GM23338 (cell line): Measurements from ENCODE around the gene RAP1GAP. TPM values are rescaled to one million over a fixed set of nuclear protein-coding genes. Genes with fewer than 3 reads are reported as not detected.

Experiments
- ATAC-seq: fragments of 200-7000 bp; cut with Tn5 transposase; 3 replicates; pipeline ENCODE4 v1.9.1; 2020
- DNase-seq: peaks from one replicate; pipeline ENCODE4 v3.0.0-alpha.2; 2015; ENCODE audit warnings: low spot score
- H2AFZ ChIP-seq: fragments of 200-600 bp; sonication (generic); 2 replicates; pipeline ENCODE4 v1.8.0; 2016; ENCODE audit warnings: antibody characterized with exemption, mild to moderate bottlenecking, moderate library complexity
- H3F3A ChIP-seq: fragments of 200-600 bp; sonication (generic); replicated peaks from 2 replicates; pipeline ENCODE4 v1.8.0; 2017; ENCODE audit warnings: antibody characterized with exemption, mixed run types, low read depth
- H3K27ac ChIP-seq: fragments of 200-600 bp; sonication (generic); 2 replicates; pipeline ENCODE4 v1.6.1; 2016; ENCODE audit warnings: low read depth
- H3K27me3 ChIP-seq: fragments of 200-600 bp; sonication (generic); 2 replicates; pipeline ENCODE4 v1.8.0; 2016; ENCODE audit warnings: mild to moderate bottlenecking, mixed run types, moderate library complexity; ENCODE audit not compliant: insufficient read depth
- H3K36me3 ChIP-seq: fragments of 200-600 bp; sonication (generic); 2 replicates; pipeline ENCODE4 v1.8.0; 2016; ENCODE audit warnings: mild to moderate bottlenecking; ENCODE audit not compliant: insufficient read depth
- H3K4me1 ChIP-seq: fragments of 200-600 bp; sonication (generic); 2 replicates; pipeline ENCODE4 v1.8.0; 2016; ENCODE audit warnings: mild to moderate bottlenecking, moderate library complexity; ENCODE audit not compliant: insufficient read depth
- H3K4me2 ChIP-seq: fragments of 200-600 bp; sonication (generic); 2 replicates; pipeline ENCODE4 v1.7.1; 2017; ENCODE audit warnings: mixed run types
- H3K4me3 ChIP-seq: fragments of 200-600 bp; sonication (generic); 2 replicates; pipeline ENCODE4 v1.6.1; 2016; ENCODE audit warnings: mixed run types
- H3K79me2 ChIP-seq: fragments of 200-600 bp; sonication (generic); replicated peaks from 2 replicates; pipeline ENCODE4 v1.8.0; 2017; ENCODE audit warnings: mild to moderate bottlenecking; ENCODE audit not compliant: insufficient read depth
- H3K9me2 ChIP-seq: fragments of 200-600 bp; sonication (generic); 2 replicates; pipeline ENCODE4 v1.8.0; 2017; ENCODE audit not compliant: insufficient read depth
- H4K20me1 ChIP-seq: fragments of 200-600 bp; sonication (generic); replicated peaks from 2 replicates; pipeline ENCODE4 v1.8.0; 2017; ENCODE audit warnings: mild to moderate bottlenecking; ENCODE audit not compliant: insufficient read depth
- H3K27ac Mint-ChIP-seq: 2 replicates; pipeline ENCODE4 v1.8.0; 2020; ENCODE audit warnings: inconsistent platforms, mild to moderate bottlenecking, moderate library complexity, mixed read lengths
- H3K27me3 Mint-ChIP-seq: 3 replicates; pipeline ENCODE4 v1.8.0; 2022; ENCODE audit warnings: low read depth, mild to moderate bottlenecking, moderate library complexity, mixed read lengths, inconsistent platforms; ENCODE audit not compliant: insufficient read depth, poor library complexity
- H3K36me3 Mint-ChIP-seq: 3 replicates; pipeline ENCODE4 v1.8.0; 2021; ENCODE audit warnings: low read depth, mild to moderate bottlenecking, inconsistent platforms, moderate library complexity, mixed read lengths
- H3K4me1 Mint-ChIP-seq: 3 replicates; pipeline ENCODE4 v1.8.0; 2020; ENCODE audit warnings: mild to moderate bottlenecking, inconsistent platforms, mixed read lengths
- H3K4me3 Mint-ChIP-seq: 3 replicates; pipeline ENCODE4 v1.8.0; 2021; ENCODE audit warnings: moderate library complexity, mild to moderate bottlenecking, inconsistent platforms, mixed read lengths
- H3K9me3 Mint-ChIP-seq: 3 replicates; pipeline ENCODE4 v1.8.0; 2020; ENCODE audit warnings: moderate library complexity, mild to moderate bottlenecking, inconsistent platforms, mixed read lengths
- CREB1 ChIP-seq: fragments of 250-450 bp; sonication (Bioruptor Pico); IDR thresholded peaks from 2 replicates; pipeline ENCODE4 v1.5.0; 2020; ENCODE audit warnings: low read depth, mild to moderate bottlenecking, moderate library complexity
- CTCF ChIP-seq, 2 experiments: fragments of 200-600 bp in 1 of 2; sonication (generic) in 1 of 2; conservative IDR thresholded peaks; 2 replicates each; pipeline versions ENCODE4 v1.5.1 to v1.6.1; 2016 to 2017; ENCODE audit warnings: antibody characterized with exemption in 2 of 2, low read depth in 2 of 2, mild to moderate bottlenecking in 2 of 2, moderate library complexity in 1 of 2
- ETS1 ChIP-seq: IDR thresholded peaks from 2 replicates; pipeline ENCODE4 v1.6.1; 2016; ENCODE audit warnings: antibody characterized with exemption
- EZH2 ChIP-seq: fragments of 200-600 bp; sonication (generic); IDR thresholded peaks from one replicate; pipeline ENCODE4 v1.8.0; 2017; ENCODE audit warnings: antibody characterized with exemption, mild to moderate bottlenecking, low read depth; ENCODE audit not compliant: unreplicated experiment
- EZH2phosphoT487 ChIP-seq: fragments of 200-600 bp; sonication (generic); IDR thresholded peaks from one replicate; pipeline ENCODE4 v1.8.1; 2018; ENCODE audit warnings: antibody characterized with exemption; ENCODE audit not compliant: unreplicated experiment
- JUNB ChIP-seq: IDR thresholded peaks from one replicate; pipeline ENCODE4 v1.6.1; 2016; ENCODE audit warnings: antibody characterized with exemption; ENCODE audit not compliant: unreplicated experiment
- NANOG ChIP-seq: IDR thresholded peaks from 2 replicates; pipeline ENCODE4 v1.6.1; 2016; ENCODE audit warnings: antibody characterized with exemption, borderline replicate concordance
- POLR2AphosphoS5 ChIP-seq: IDR thresholded peaks from 2 replicates; pipeline ENCODE4 v1.6.1; 2016; ENCODE audit warnings: antibody characterized with exemption, low read depth
- REST ChIP-seq: IDR thresholded peaks from one replicate; pipeline ENCODE4 v1.6.1; 2018; ENCODE audit warnings: antibody characterized with exemption; ENCODE audit not compliant: unreplicated experiment
- STAT1 ChIP-seq: IDR thresholded peaks from one replicate; pipeline ENCODE4 v1.6.1; 2016; ENCODE audit warnings: antibody characterized with exemption; ENCODE audit not compliant: unreplicated experiment
- ZNF114 ChIP-seq: fragments of 250-450 bp; sonication (Bioruptor Pico); IDR thresholded peaks from 2 replicates; pipeline ENCODE4 v1.5.0; 2020; ENCODE audit warnings: mild to moderate bottlenecking, moderate library complexity
- ZNF331 ChIP-seq: fragments of 250-450 bp; sonication (Bioruptor Pico); IDR thresholded peaks from 2 replicates; pipeline ENCODE4 v1.5.0; 2020; ENCODE audit warnings: low read depth, mild to moderate bottlenecking, moderate library complexity
- ZNF462 ChIP-seq: fragments of 250-450 bp; sonication (Bioruptor Pico); IDR thresholded peaks from 2 replicates; pipeline ENCODE4 v1.5.0; 2020; ENCODE audit warnings: mild to moderate bottlenecking, moderate library complexity
- polyA plus RNA-seq: library from polyadenylated mRNA; unstranded; fragments of >200 nt; fragmentation: Nextera tagmentation; extraction: Ambion mirVana; gene quantifications from 2 replicates; pipeline ENCODE4 v1.2.1, GENCODE V29; 2016
- total RNA-seq: library from RNA; depleted of rRNA; stranded (reverse); fragments of >200 nt; shearing (Covaris generic); gene quantifications from 2 replicates; pipeline ENCODE4 v1.2.3, GENCODE V29; 2014

RAP1GAP gene
- total and polyA plus RNA-seq, 2 experiments from 2014 or later: 4.3 to 6.6 TPM

- ATAC-seq (no peak), DNase-seq (no peak)
- H3K4me1 Mint-ChIP-seq: peaks cover 31% of the 10 kb centered on the region
- no peak overlapping the region for H3K27ac Mint-ChIP-seq
- H3K4me2 ChIP-seq: no peak overlapping the region
- peaks cover 30% of the 10 kb centered on the region for H3K4me1 ChIP-seq
- H3K27ac ChIP-seq: 0 out of 2 replicates have a peak overlapping the region, but pooled peaks have one; percentile 45
- H3K36me3 Mint-ChIP-seq: no peaks in the 10 kb centered on the region
- no peak for TF ChIP-seq ZNF331
- TF ChIP-seq REST: no peak
- no peak for TF ChIP-seq STAT1
- no peak for TF ChIP-seq ZNF114 (CRISPR knock-in tag)
- TF ChIP-seq ZNF462: no peak
- TF ChIP-seq NANOG: no peak
- no peak for TF ChIP-seq CREB1 (CRISPR knock-in tag)
- TF ChIP-seq EZH2: no peak
- TF ChIP-seq ETS1: no peak
- no peak for TF ChIP-seq JUNB
- TF ChIP-seq POLR2AphosphoS5: no peak
- no peak for TF ChIP-seq EZH2phosphoT487
- no peak for TF ChIP-seq CTCF (conservative IDR thresholded peaks at IDR 0.05; ENCODE audit: low read depth in 2 of 2)
- H3F3A ChIP-seq: 0 out of 2 replicates have a peak, but pooled peaks cover 8% of the 10 kb centered on the region
- H3K79me2 ChIP-seq: no peaks in the 10 kb centered on the region
- no peaks in the 10 kb centered on the region for H3K9me2 ChIP-seq
- H4K20me1 ChIP-seq: peaks cover 4% of the 10 kb centered on the region; the same call in 1 of the 2 replicates
- no peaks in the 10 kb centered on the region for H3K9me3 Mint-ChIP-seq
- H2AFZ ChIP-seq: no peak overlapping the region
- H3K27me3 ChIP-seq: peaks cover 25% of the 10 kb centered on the region
- H3K4me3 ChIP-seq: no peak overlapping the region
- H3K27me3 Mint-ChIP-seq: peaks cover 28% of the 10 kb centered on the region
- H3K4me3 Mint-ChIP-seq: no peak overlapping the region
- no peaks in the 10 kb centered on the region for H3K36me3 ChIP-seq
These were observed 3.5 kb upstream of the RAP1GAP start for GRCh38 chr1:21672478-21673276.
